GM20000 (cell line): Measurements from ENCODE around the gene NRAP.

Experiments used
- DNase-seq: peaks from one replicate; pipeline ENCODE4 v3.0.0; 2012; ENCODE audit warnings: low spot score
- CTCF ChIP-seq: IDR thresholded peaks from 2 replicates; pipeline ENCODE4 v1.5.1; 2012; ENCODE audit warnings: mild to moderate bottlenecking, control low read depth; ENCODE audit errors: extremely low read depth, missing control alignments

NRAP gene

GRCh38 chr10:113648478-113648877 lies 15.4 kb downstream of the NRAP start:
- no peak for TF ChIP-seq CTCF
- DNase-seq, result no peak

DNA sequence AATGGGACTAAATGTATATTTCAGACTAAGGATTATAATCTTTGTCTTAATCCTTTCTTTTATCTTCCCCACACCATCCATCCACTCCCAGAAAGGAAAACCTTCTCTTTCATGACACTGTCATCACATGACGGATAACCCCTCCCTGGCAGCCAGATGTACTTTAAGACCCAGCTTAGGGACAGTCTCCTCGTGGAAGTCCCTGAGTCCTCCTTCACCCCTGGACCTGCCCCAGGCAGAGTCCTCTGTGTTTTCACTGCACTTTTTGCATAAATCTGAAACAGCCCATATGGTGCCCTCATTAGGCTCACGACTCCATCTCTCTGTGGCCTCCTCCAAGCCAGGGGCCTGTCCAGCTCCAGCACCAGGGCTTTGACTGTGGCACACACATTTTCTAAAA lies 16.0 kb downstream of the NRAP start:
- DNase-seq, result no peak
- TF ChIP-seq CTCF, result no peak

- DNase-seq, result no peak
- TF ChIP-seq CTCF, result no peak
These were observed 17.3 kb downstream of the NRAP start for GRCh38 chr10:113646336-113647201.

GRCh38 chr10:113644185-113645120 lies 19.4 kb downstream of the NRAP start:
- no peak for DNase-seq
- TF ChIP-seq CTCF, result no peak

GRCh38 chr10:113643183-113643582 lies 20.7 kb downstream of the NRAP start:
- no peak for TF ChIP-seq CTCF
- DNase-seq, result no peak

- no peak for DNase-seq
- no peak for TF ChIP-seq CTCF
These were observed 22.1 kb downstream of the NRAP start for GRCh38 chr10:113641702-113642101.

GRCh38 chr10:113639966-113640365 lies 23.9 kb downstream of the NRAP start:
- TF ChIP-seq CTCF, result no peak
- no peak for DNase-seq
